Measurements from ENCODE around the gene BMAL1.
A peak's percentile ranks its signal among the peaks of the same experiment; 100 is the strongest.
"Not testable (repeated sequence)": the region's sequence is repeated elsewhere in the genome, so short reads cannot be mapped to it uniquely, and the experiment has no call there.

Gene BMAL1
- 57.8 to 102 reads per million in 2 donors for total RNA-seq

DNA sequence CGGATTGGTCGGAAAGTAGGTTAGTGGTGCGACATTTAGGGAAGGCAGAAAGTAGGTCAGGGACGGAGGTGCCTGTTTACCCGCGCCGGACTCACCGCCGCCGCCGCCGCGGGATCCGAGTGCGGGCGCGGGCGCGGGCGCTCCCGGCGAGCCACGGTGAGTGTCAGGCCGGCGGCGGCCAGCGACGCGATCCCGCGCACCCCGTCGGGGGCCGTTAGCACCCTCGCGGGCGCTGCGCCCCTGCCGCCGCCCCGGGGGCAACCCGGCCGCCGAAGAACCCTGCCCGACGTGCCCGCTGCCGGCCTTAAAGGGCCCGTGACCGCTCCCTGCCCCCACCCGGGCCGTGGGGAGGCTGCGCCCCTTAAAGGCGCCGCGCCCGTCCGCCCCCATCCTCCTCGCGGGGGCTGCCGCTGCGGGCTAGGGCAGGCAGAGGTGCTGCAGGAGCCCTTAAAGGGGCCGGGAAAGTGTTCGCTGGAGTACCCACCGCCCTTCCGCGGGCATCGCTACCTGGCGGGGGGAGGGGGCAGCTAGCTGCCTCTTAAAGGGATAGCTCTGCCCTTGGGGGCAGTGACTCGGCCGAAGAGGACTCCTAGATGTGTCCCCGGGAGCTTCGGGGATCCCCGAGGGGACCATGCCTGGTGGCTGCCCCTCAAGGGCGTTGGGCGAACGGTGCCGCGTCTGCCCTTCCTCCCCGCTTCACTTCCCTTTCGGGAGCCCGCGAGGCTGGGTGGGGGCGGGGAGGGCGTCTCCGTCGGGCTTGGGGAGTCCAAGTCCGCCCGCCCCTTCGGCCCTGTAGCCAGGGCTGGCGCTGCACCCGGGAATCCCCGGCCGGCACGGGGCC, at the start of gene BMAL1:
Gene BMAL1 (plus strand): TSS at position 23 of the 841 bp plus-strand sequence. CDS start 76,519 bp downstream, outside the sequence.
- DNase-seq, result peak in 4 of 5 experiments; percentile 30 to 51 (median 36)

DNA sequence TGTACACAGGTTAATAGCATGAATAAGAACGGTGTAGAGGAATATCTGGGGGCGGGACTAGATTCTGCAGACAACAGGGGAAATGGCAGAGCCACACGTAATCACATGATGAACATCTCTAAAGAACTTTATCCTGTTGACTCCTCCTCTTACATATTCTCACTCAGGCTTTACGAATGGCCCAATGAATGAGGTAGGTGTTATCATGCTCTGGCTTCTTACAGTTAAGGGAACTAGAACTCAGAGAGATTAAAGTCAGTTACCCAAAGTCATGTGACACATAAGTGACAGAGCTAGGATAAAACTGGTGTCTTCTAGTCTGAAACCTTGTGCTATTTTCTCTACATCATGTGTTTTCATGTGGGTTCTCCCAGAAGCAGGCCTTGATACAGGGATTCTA, 49.0 kb upstream of the BMAL1 start:
- peak in 1 of 5 experiments; percentile 18 for DNase-seq

DNA sequence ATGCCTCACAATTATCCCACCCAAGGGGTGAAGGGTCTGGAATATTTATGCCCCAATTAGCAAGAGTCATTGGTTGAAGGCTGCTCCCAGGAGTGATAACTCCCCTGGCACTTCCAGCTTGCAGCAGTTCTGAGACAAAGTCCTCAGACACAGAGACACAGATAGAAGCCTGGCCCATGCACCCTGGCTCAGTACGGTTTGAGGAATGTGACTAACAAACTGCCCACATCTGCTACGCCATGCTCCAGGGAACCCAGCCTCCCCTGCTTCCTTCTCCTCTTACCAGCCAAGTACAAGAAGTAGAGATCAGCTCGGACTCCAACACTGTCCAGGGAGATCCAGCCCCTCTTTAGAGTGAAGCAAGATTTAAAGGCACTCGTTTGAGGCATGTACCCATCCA, 48.5 kb upstream of the BMAL1 start:
- no peak for DNase-seq

DNA sequence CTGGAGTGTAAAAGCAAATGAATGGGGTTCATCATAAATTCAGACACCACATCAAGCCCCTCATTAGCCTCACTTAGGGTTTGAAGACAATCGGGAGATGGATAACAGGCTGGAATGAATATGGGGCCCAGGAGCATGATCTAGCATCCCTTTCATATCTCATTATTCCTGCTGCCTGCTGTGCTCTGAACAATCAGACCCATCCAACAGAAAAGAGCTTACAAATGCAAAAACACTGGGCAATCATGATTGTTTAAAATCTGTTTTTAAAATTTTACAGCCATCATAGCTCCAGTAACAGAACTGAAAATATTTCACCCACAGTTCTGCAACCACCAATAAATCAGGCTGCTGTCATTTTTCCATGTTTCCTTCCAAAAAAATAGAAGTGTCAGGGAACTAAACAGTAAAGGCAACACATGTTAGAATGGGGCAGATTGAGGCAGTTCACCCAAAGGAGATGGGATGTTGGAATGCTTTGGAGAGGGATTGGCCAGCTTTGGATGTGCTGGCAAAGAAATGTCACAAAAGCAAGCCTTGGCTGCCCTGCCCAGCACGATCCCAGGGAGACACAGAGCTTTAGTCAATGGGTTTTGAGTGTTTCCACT, 47.8 kb upstream of the BMAL1 start:
- no peak for DNase-seq

DNA sequence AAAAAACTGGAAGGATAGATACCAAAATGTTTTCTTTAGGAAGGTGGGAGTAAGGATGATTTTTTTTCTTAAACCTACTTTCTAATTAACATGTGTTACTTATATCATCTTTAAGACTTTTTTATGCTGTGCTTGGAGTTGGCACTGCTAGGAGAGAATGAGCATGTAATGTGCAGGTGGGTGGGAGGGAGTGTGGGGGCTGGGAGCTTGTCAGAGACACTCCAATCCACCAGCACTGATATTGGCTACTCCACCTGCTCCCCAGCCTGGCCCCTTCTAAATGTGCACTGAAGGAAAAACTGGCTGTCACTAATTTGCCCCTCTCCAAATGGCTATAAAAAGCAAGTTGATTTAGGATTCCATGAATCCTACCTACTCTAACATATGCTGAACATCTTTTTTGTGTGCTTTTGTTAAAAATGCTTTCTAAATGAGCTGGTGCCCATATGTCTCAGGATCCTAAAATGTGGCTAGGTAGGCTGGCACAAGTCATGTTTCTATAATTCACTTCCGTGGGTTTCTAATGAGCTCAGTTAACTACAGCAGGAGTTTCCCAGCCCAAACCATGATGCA, 44.3 kb upstream of the BMAL1 start:
- DNase-seq, result no peak

DNA sequence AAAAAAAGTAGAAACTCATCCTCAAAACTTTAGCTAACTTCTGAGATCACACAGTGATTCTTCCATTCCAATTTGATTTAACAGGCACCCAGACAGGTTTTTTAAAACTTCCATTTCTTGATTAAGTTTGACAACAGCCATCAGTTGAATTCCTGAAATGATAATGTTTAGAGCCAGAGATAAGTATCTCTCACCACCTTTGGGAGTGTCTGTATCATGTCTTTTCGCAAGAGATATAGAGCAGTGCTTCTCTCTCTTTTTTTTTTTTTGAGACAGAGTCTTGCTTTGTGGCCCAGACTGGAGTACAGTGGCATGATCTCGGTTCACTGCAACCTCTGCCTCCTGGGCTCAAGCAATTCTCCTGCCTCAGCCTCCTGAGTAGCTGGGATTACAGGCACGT, 41.7 kb upstream of the BMAL1 start:
- DNase-seq, result no peak

DNA sequence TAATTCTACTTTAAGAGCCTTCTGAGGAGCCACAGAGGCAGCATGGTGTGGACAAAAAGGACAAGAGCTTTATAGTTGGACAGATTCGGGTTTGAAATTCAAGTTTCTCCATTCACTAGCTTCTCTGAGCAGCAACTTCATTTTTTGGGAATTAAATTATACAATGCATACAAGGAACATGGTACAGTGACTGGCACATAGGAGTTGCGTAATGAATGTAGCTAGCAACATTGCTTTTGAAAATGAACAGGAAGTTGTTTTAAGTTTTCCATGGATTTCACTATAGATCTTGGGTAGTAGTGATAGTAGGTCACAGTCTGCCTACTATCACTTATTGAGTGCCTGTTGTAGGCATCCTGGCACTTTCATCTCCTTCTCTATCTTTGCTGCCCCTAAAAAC, 41.0 kb upstream of the BMAL1 start:
- no peak for DNase-seq

DNA sequence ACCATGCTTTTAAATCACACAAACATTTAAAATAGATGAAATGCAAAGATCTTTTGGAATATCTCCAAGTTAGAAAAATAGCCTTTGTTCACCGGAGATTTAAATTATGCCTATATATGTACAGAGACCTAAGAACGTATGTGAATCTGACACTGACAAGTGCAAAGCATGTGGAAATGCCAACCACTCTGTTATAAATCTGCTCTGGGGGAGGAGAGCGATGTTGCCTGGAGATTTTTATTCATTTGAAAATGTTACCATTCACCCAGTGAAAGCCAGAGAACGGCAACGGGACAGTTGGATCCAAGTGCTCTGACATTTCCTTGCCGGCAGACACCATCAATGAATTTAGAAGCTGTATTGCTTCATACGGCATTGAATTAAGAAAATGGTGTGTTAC, 39.8 kb upstream of the BMAL1 start:
- DNase-seq, result no peak

DNA sequence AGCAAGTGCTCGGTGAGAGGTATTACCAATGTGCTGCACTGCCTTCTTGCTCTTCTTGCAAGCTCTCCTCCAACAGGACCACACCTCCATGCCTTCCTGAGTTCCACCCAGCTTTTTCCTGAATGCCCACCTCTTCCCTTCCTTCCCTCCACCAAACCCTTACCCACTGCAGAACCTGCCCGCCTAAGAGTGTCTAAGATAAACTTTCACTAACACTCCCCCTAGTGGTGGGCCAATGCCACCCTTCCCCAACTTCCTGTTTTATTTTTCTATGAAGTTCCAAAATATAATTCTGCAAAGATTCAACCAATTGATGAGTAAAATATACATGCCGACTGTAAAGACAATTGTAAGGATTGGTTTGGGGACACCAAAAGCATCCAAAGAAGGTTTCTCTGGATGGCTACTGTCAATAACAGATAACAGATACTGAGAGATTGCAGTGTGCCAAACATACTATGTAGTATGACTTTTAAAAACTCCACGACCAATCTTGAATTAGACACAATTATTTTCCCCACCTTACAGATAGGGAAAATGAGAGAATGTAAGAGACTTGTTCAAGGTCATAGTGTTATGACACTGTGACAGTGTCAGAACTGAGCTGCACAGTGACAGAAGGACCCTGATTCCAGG, 38.6 kb upstream of the BMAL1 start:
- DNase-seq, result peak in 4 of 5 experiments; percentile 13 to 50 (median 26)

DNA sequence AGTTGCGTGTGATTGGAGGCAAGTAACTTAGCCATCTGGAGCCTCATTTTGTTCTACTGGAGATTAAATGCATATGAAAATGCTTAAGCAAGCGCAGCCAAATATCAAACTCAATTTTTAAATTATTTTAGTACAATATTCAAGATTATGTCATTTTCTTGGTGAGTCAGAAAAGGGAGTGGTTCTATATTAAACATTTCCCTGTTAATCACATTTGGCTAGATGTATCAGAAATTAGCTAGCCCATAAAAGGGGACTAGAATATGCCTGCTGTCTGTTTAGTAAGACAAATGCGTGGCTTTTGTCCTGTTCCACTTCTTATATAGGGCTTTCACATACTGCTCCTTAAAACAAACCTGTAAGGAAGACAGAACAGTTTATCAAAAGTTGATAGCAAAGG, 35.0 kb upstream of the BMAL1 start:
- no peak for DNase-seq

DNA sequence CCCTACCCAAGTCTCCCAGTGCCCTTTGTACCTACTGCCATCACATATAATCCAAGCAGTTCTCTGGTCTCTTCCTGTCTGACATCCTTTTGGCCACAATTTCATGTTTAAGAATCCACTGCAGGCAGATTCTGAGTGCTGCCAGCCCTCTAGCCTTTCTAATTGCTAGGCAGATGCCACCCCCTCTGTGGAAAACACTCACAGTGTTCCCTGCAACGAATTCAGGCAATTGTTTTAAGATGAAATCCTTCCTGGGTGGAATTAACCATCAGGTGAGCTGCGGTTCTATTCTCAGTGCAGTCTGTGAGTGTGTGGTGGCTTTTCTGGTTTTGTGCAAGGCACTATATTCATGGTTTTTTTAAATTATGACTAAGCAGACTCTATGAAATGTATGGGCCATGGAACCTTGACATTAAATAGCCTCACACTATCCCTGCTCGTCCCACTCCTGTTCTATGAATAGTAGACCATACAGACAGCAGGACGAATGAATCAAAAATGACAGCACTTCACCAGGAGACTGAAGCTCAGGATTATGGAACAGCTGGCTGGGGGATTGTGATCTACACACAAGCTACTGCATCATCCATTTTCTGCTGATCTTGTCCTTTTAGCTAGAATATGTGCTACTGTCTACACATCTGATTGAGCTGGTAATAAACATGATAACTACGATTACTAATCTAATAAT, 29.8 kb upstream of the BMAL1 start:
- no peak for DNase-seq

DNA sequence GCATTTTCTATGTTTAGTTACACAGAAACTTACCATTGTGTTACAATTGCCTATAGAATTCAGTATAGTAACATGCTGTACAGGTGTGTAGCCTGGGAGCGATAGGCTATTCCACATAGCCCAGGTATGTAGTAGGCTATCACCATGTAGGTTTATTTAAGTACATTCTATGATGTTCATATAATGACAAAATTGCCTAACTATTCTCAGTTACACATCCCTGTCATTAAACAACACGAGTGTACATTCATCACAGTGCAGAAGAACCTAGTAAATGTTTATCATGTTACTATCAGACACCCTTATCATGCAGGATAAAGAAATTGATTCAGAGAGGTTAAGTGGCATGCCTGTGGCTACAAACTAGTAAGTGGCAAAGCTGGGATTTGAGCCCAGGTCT, 28.4 kb upstream of the BMAL1 start:
- no peak for DNase-seq

DNA sequence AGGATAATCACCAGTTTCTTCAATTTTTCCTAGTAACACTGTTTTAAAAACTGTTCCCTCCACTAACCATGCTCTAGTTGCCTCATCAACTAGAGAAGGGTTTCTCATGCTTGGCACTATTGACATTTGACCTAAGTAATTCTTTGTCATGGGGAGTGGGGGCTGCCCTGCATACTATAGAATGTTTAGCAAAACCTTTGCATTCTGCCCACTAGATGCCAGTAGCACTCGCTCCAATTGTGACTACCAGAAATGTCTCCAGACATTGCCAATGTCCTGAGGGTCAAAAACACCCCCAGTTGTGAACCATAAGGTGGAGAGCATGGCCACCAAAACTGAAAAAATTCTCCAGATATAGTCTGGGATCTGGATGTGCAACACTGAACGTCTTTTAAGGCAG, 27.6 kb upstream of the BMAL1 start:
- peak in 2 of 5 experiments; percentile 1 to 17 for DNase-seq

DNA sequence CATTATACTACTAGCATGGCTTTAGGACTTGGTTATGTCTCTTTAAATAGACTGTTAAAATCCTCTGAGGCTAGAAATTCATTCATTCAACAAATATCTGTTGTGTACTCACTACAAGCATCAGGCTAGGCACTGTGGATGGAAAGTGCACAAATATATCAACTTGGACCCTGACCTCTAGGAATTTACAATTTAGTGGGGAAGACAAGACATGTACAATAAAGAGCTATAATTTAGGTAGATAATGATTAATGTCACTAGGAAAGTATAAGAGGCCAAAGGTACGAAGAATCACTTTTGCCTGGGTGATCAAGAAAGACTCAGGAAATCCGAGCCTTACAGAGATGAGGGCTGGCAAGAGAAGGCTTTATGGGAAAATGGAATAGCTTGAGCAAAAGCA, 25.6 kb upstream of the BMAL1 start:
- DNase-seq, result no peak

DNA sequence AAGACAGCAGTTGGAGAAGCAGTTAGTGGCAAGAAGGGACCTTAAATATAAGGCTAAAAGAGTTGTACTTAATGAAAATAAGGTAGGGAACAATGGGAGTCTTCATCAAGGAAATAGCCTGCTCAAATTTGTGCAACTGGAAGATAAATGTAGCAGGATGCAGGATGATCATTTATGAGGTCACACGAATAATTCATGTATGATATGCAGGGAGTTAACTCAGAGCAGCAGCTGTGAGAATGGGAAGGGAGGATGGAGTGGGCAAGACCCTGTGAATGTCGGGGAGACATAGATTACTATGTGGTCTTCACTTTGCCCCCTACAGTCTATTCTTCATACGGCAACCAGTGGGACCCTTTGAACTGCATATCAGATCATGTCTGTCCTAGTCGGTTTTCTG, 25.2 kb upstream of the BMAL1 start:
- DNase-seq, result no peak

DNA sequence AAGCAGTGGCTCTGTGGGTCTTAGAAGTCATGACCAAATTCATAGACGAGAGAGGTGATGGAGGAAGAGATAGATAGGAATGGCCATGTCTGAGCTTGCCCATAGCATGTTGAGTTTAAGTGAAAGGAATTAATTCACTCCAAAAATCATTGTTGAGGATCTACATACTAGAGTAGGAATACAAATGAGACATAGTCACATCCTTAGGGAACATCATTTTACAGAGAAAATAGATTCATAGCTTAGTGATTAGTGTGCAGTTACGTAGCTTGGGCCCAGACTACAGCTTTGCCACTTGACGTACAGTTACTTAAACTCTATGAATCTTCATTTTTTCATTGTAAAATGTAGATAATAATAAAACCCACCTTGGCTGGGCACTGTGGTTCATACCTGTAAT, 21.4 kb upstream of the BMAL1 start:
- no peak for DNase-seq

DNA sequence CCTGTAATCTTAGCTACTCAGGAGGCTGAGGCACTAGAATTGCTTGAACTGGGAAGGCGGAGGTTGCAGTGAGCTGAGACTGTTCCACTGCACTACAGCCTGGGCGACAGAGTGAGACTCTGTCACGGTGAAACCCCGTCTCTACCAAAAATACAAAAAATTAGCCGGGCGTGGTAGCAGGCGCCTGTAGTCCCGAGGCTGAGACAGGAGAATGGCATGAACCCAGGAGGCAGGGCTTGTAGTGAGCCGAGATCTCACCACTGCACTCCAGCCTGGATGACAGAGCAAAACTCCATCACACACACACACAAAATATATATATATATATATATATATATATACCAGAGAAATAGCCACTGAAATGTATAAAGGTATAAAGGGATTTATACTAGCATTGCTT, 19.5 kb upstream of the BMAL1 start:
- DNase-seq, result not testable (repeated sequence)

DNA sequence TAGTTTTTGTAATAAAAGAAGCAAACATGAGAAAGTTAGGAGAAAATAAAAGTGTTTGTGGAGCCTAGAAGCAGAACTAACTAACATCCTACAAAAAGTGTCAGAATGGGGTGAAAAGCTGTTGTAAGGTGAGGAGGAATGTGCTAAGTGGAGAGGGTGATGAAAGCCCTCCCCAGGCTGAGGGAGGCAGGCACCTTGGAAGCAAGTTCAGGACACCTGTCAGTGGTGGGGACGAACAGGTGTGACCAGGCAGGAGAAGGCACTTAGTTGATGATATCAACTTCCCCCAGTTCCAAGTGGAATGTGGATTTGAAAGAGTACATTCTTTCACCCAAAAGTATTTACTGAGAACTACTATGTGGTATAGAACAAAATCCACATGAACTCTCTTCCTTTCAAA, 18.7 kb upstream of the BMAL1 start:
- DNase-seq, result no peak

DNA sequence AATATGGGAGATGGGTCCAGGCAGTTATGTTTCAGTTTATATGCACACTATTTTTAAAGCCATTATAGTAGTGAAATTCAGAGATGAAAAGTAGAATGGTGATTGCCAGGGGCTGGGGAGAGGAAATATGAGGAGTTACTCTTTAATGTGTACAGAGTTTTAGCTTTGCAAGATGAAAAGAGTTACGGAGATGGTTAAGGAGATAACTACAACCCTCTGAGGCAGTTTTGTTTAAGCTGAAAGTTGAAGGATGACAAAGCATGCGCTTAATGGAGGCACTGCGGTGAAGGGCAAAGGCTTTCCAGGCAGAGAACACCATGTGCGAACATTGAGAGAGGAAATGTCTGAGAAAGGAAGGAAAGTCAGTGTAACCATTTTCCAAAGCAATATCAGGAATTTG, 18.2 kb upstream of the BMAL1 start:
- peak in 1 of 5 experiments; percentile 74 for DNase-seq

DNA sequence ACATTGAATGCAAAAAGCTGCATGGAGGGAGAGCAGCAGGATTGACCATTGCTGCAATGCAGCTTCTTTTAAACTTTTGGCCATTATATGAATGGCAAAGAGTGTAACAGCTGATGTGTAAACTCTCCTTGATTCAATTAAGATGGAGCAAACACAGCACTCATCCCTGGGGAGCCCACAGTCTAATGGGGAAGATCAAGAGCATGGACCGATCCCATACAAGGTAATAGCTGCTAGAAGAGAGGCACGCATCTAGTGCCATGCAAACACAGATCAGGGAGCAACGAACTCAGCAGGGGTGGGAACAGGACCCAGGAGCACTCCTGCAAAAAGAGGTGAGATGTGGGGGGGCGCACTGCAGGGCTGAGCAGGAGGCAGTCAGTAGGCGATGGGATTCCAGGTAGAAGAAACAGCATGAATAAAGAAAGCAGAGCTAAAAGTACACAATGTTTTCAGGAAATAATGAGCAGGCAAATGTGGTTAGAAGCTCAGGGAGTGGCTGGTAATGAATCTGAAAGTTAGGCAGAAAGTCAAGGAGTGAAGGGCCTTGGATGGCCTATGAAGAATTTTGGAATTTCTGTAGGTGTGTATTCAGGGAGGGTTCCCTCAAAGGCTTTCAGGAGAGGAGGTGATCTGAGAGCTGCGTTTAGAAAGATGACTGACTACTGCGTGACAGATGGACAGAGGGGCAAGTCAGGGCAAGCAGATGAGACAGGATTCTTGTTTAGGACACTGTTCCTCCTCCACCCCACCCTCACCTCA, 17.2 kb upstream of the BMAL1 start:
- DNase-seq, result no peak

DNA sequence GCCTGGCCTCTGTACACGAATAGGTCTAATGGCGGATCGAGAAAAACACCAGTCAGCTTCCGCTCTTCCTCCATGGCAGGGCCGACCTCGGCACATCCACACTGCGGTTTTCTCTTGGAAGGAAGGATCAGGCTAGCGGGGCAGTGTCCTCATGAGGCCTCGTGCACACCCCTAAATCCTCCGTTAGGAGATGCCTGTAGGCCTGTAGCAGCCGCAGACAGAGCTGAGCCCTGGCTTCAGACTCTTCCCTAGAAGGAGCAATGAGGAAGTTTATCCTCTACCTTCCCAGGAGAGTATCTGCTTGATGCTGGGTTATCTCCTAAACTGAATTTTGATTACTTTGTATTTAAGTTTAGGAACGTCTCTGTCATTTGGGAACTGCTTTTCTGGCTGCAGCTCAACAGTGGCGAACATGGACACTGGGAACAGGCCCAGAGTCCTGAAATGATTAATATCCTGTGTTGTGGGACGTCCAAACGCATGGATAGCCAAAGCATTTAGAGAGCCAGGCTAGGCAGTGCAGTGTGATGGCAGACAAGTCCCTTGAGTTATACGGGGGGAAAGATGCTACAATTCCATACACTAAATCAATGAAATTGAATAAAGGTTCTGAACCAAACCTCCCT, 16.5 kb upstream of the BMAL1 start:
- no peak for DNase-seq

Data from T-helper 2 cell (primary cell).